ENCODE data around the gene STK24.

DNA sequence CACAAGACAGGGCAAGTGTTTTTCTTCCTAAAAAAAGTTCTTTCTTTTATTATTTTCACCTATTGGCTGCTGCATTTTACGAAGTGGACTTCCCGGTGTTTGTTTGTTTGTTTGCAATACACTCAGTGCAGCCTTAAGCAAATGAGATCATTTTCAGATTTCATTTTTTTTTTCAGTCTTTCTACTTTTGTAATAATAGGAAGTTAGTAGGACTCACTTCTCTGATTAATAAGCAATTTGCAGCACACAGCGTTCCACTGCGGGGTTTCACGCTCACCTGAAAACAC lies 128.3 kb downstream of the STK24 start:
- TF ChIP-seq CTCF (IDR thresholded peaks at IDR 0.05; ENCODE audit: low read depth, low read length, poor library complexity, severe bottlenecking) (no peak), EZH2phosphoT487 (IDR thresholded peaks at IDR 0.05; ENCODE audit: borderline replicate concordance, low read length) (no peak)
